G401 (cell line): ENCODE measurements around the gene PDSS2. TPM values are rescaled to one million over a fixed set of nuclear protein-coding genes. Genes with fewer than 3 reads are reported as not detected.
"Not testable (repeated sequence)": the region's sequence is repeated elsewhere in the genome, so short reads cannot be mapped to it uniquely, and the experiment has no call there.

Experiments
- DNase-seq: peaks from one replicate; pipeline ENCODE4 v3.0.0-alpha.2; 2015; ENCODE audit warnings: low spot score
- in situ Hi-C: cut with HindIII; loops from 2 replicates; pipeline ENCODE4 v1.10.0; 2016; ENCODE audit warnings: low sequenced_read_pairs, mixed read lengths
- total RNA-seq: library from RNA; depleted of rRNA; stranded (reverse); fragments of >200 nt; shearing (Covaris generic); gene quantifications from 2 replicates; pipeline ENCODE4 v1.2.3, GENCODE V29; 2014

Gene PDSS2
- total RNA-seq, 1 experiment from 2014 or later, result 17.5 TPM

GRCh38 chr6:107337191-107337741 is 122.1 kb downstream of the PDSS2 start:
- in situ Hi-C loops, result no loop called here
- DNase-seq, result no peak

DNA sequence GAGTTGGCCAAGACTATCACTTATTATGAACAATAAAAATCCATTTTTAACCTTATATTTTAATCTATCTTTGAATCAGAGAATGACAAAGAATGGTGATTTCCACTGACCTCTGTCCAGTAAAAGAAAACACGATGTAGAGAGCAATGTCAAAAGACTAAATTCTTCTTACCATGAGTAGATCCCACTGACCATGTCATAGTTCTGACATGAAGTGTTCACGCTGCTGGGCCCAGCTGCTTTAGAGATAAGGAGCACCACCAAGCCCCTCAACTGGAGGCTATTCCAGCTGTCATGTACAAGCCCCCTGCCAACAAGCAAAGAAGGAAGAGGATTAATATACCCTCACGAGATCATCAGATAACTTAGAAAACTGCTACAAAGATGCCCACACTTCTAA is 125.3 kb downstream of the PDSS2 start:
- in situ Hi-C loops, result no loop called here
- DNase-seq, result no peak

GRCh38 chr6:107333491-107333890 is 125.9 kb downstream of the PDSS2 start:
- in situ Hi-C loops, result no loop called here
- no peak for DNase-seq

DNA sequence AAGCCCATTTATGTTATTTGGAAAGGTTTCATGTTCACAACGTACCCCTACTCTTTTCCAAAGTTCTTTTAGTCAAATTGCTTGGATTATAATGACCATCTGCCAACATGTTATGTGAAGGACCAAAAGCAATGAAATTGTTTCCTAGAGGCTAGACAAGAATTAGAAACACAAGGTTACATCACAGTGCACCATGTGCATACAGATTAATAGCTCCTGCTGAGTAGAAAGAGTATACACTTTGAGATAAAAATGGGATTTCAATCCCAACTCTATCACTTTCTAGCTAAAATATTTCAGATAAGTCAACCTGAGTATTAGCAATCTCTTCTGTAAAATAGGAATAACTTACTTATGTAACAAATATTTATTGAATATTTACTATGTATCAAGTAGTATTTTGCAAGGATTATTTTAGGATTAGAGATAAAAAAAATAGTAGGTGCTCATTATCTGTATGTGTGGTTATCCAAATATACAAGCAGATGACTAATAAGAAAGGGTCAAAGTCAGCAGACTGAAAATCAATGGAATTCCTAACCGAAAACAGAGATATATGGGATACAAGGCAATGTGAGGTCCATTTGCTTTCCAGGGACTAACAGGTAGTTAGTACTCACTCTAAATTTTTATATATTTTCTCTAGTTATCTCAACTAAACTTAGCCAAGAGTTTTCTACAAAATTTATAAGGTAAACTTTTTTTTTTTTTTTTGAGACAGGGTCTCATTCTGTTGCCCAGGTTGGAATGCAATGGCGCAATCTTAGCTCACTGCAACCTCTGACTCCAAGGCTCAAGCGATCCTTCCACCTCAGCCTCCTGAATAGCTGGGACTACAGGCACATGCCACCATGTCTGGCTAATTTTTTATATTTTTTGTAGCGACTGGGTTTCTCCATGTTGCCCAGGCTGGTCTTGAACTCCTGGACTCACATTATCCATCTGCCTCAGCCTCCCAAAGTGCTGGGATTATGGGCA is 127.7 kb downstream of the PDSS2 start:
- no peak for DNase-seq
- in situ Hi-C loops, result no loop called here

DNA sequence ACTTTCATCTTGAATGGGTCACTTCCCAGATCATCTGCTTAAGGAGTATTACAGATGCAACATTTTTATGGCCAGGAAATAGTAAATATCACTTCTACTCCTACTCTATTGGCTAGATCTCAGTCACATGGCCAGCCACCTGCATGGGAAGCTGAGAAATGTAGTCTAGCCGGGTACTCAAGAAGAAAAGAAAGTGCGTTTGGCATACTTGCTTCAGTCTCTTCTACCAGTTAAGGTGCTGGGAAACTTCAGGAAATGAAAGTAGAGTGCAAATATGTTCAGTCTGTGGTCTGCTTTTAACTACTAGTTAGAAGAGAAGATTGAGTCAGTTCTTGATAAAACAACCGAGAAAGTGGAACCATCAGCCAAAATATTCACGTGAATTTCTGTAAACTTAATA is 129.2 kb downstream of the PDSS2 start:
- DNase-seq, result no peak
- in situ Hi-C loops, result no loop called here

GRCh38 chr6:107329063-107329860 is 130.1 kb downstream of the PDSS2 start:
- DNase-seq, result no peak
- in situ Hi-C loops, result no loop called here

DNA sequence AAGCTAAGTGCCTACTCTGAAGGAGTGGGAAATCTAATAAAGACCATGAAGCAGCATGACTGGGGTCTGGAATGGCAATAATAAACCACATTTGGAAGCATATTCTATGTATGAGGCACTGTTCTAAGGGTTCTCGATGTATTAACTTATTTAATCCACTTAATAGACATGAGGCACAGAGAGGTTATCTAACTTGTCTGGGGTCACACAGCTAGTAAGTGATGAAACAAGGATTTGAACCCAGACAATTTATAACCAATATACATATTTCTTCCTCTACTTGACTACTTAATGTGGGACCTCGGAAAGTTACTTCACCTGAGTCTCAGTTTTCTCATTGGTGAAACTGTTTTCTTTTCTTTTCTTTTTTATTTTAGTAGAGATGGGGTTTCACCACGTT is 131.3 kb downstream of the PDSS2 start:
- DNase-seq, result no peak
- in situ Hi-C loops, result no loop called here

DNA sequence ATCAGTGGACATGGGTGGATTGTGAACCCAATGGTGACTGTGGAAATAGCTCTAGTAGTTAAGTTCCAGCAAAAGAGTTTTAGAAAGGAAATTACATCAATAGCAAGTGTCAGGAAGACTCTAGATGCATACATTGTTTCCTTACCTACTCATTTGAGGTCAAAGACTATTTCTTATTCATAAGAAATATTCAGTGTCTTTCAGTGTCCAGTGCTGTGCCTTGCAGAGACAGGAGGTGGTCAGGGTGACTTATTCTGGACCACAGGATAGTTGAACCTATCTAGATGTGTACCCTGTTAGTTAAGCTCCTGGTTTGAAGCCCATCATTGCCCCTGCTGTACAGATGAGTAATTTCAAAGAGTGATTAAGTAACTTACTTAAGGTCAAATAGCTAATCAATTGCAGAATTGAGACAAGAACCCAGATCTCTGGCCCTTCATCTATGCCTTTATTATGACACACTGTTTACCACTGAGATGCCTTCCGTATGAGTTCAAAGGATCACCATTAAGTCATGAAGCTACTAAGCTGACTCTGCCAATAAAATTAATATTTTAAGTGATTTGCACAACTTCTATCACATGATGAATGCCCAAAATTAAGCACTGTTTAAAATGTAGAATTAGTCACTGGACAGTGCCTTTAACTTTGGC is 136.1 kb downstream of the PDSS2 start:
- in situ Hi-C loops, result no loop called here
- no peak for DNase-seq

- DNase-seq, result no peak
- in situ Hi-C loops, result no loop called here
Observed at GRCh38 chr6:107321793-107322192, 137.6 kb downstream of the PDSS2 start.

- in situ Hi-C loops, result no loop called here
- DNase-seq, result no peak
Observed at GRCh38 chr6:107319906-107320530, 139.3 kb downstream of the PDSS2 start.

DNA sequence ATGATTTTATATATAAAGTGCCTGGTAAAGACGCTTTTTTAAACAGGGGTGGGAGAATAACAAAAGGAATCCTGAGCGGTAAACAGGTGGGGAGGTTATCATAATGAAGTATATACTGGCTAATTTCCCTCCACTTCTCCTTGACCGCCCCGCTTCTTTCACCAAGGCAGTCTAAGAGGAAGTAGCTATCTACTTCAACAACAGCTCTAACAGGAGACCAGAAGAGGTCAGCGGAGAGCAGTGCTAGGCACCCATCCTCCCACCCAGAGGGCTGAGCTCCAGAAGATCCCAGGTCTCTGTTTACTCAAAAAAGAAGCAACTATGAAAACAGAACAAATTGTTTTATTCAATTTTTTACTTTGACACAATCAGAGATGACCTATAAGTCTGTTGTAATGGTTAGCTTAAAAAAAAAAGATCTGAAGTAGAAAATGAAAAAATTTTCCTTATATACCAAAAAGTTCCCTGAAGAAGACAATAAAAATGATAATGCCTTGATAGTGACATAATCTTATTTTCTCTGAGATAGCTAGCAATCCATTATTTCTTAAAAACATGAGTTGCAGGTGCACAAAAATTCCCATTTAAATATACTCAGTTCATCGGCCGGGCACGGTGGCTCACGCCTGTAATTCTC is 141.1 kb downstream of the PDSS2 start:
- in situ Hi-C loops, result no loop called here
- DNase-seq, result peak; percentile 37

GRCh38 chr6:107315114-107315513 is 144.2 kb downstream of the PDSS2 start:
- in situ Hi-C loops, result no loop called here
- DNase-seq, result no peak

GRCh38 chr6:107314531-107314939 is 144.8 kb downstream of the PDSS2 start:
- no peak for DNase-seq
- in situ Hi-C loops, result no loop called here

DNA sequence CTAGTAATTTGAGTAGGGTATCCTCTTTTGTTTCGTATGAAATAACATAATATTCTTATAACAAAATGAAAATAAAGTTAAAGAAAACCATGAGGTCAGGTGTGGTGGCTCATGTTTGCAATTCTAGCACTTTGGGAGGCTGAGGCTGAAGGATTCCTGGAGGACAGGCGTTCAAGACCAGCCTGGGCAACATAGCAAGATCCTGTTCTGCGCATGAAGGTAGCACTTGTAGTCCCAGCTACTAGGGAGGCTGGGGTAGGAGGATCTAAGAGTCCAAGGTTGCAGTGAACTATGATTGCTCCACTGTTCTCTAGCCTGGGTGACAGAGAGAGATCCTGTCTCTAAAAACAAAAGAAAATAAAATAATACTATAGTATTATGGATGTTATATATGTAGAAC is 145.6 kb downstream of the PDSS2 start:
- DNase-seq, result no peak
- in situ Hi-C loops, result no loop called here

GRCh38 chr6:107310362-107310761 is 149.0 kb downstream of the PDSS2 start:
- no peak for DNase-seq

GRCh38 chr6:107308677-107309076 is 150.7 kb downstream of the PDSS2 start:
- in situ Hi-C loops, result no loop called here
- no peak for DNase-seq

More at GRCh38 chr6:107310362-107310761, 149.0 kb downstream of the PDSS2 start:
- in situ Hi-C loops, result no loop called here

GRCh38 chr6:107305994-107306393 is 153.4 kb downstream of the PDSS2 start:
- DNase-seq, in situ Hi-C loops: not testable (repeated sequence)

- no peak for DNase-seq
- in situ Hi-C loops, result no loop called here
Observed at GRCh38 chr6:107305391-107305790, 154.0 kb downstream of the PDSS2 start.
